OCI-LY1 (cell line): ENCODE data around the gene TATDN2.

ENCODE experiments used
- CTCF ChIP-seq: fragments of 200-600 bp; sonication (generic), shearing (Covaris generic); IDR thresholded peaks from 2 replicates; pipeline ENCODE4 v1.5.1; 2017; ENCODE audit warnings: mild to moderate bottlenecking, antibody characterized with exemption, low read length, moderate library complexity, mixed read lengths
- EZH2 ChIP-seq: fragments of 200-600 bp; sonication (generic), shearing (Covaris generic); IDR thresholded peaks from 2 replicates; pipeline ENCODE4 v1.8.0; 2017; ENCODE audit warnings: borderline replicate concordance, mixed run types, mild to moderate bottlenecking, antibody characterized with exemption, low read length, moderate library complexity, mixed read lengths

GRCh38 chr3:10259798-10260197 lies 11.5 kb downstream of the TATDN2 start:
- TF ChIP-seq EZH2 (no peak), CTCF (no peak)
